Neural cell (in vitro differentiated cells): ENCODE measurements around the gene CAMKMT. TPM values are rescaled to one million over a fixed set of nuclear protein-coding genes. Genes with fewer than 3 reads are reported as not detected.

Experiments
- H2AFZ ChIP-seq: fragments of 200-600, 300-800 bp; sonication (generic), shearing (Covaris generic); 2 replicates; pipeline ENCODE4 v1.6.0; 2014; ENCODE audit warnings: low read depth, mild to moderate bottlenecking, antibody characterized with exemption, low read length, moderate library complexity
- H3F3A ChIP-seq: fragments of 200-600 bp; shearing (Covaris generic); 2 replicates; pipeline ENCODE4 v1.6.1; 2016; ENCODE audit warnings: mild to moderate bottlenecking, moderate library complexity, mixed read lengths, antibody characterized with exemption, low read length; ENCODE audit not compliant: insufficient read depth, poor library complexity, severe bottlenecking
- H3K27ac ChIP-seq: fragments of 200-600, 300-800 bp; sonication (generic), shearing (Covaris generic); 2 replicates; pipeline ENCODE4 v1.5.1; 2014; ENCODE audit warnings: mild to moderate bottlenecking, low read length, moderate library complexity
- H3K27me3 ChIP-seq: fragments of 300-800, 200-600 bp; sonication (generic), shearing (Covaris generic); 2 replicates; pipeline ENCODE4 v1.6.0; 2014; ENCODE audit warnings: mild to moderate bottlenecking, low read depth, low read length, moderate library complexity; ENCODE audit not compliant: insufficient read depth
- H3K36me3 ChIP-seq: fragments of 300-800, 200-600 bp; sonication (generic), shearing (Covaris generic); 2 replicates; pipeline ENCODE4 v1.5.1; 2014; ENCODE audit warnings: mild to moderate bottlenecking, antibody characterized with exemption, low read length, moderate library complexity; ENCODE audit not compliant: insufficient read depth
- H3K4me2 ChIP-seq: fragments of 300-800, 200-600 bp; sonication (generic), shearing (Covaris generic); 2 replicates; pipeline ENCODE4 v1.6.0; 2014; ENCODE audit warnings: mild to moderate bottlenecking, low read length
- H3K4me3 ChIP-seq: fragments of 300-800, 200-600 bp; sonication (generic), shearing (Covaris generic); 2 replicates; pipeline ENCODE4 v1.5.1; 2014; ENCODE audit warnings: mild to moderate bottlenecking, low read length, moderate library complexity
- H3K79me2 ChIP-seq: fragments of 200-600 bp; shearing (Covaris generic); replicated peaks from 2 replicates; pipeline ENCODE4 v1.6.0; 2014; ENCODE audit warnings: mild to moderate bottlenecking, low read length, moderate library complexity; ENCODE audit not compliant: insufficient read depth
- H3K9ac ChIP-seq: fragments of 300-800, 200-600 bp; sonication (generic), shearing (Covaris generic); 2 replicates; pipeline ENCODE4 v1.6.1; 2016; ENCODE audit warnings: mild to moderate bottlenecking, low read length, mixed read lengths
- H3K9me2 ChIP-seq: fragments of 200-600 bp; shearing (Covaris generic); 2 replicates; pipeline ENCODE4 v1.6.1; 2016; ENCODE audit warnings: mild to moderate bottlenecking, low read length, mixed read lengths; ENCODE audit not compliant: insufficient read depth
- H3K9me3 ChIP-seq: fragments of 200-600, 300-800 bp; sonication (generic), shearing (Covaris generic); 2 replicates; pipeline ENCODE4 v1.6.1; 2016; ENCODE audit warnings: mild to moderate bottlenecking, mixed run types, low read length, moderate library complexity, mixed read lengths
- H4K20me1 ChIP-seq: fragments of 200-600 bp; shearing (Covaris generic); 2 replicates; pipeline ENCODE4 v1.6.1; 2016; ENCODE audit warnings: mild to moderate bottlenecking, mixed run types; ENCODE audit not compliant: insufficient read depth
- EP300 ChIP-seq: fragments of 450-650 bp; conservative IDR thresholded peaks from 2 replicates; pipeline ENCODE4 v1.6.1; 2014; ENCODE audit warnings: antibody characterized with exemption, mild to moderate bottlenecking, moderate library complexity; ENCODE audit not compliant: poor library complexity, severe bottlenecking
- EZH2 ChIP-seq: fragments of 200-600, 300-800 bp; shearing (Covaris generic), sonication (generic); IDR thresholded peaks from 2 replicates; pipeline ENCODE4 v1.6.1; 2014; ENCODE audit warnings: antibody characterized with exemption, low read length, borderline replicate concordance, mild to moderate bottlenecking; ENCODE audit not compliant: insufficient read depth, poor library complexity, severe bottlenecking
- MXI1 ChIP-seq: fragments of 450-650 bp; conservative IDR thresholded peaks from 2 replicates; pipeline ENCODE4 v1.6.1; 2014; ENCODE audit warnings: antibody characterized with exemption, mild to moderate bottlenecking; ENCODE audit not compliant: poor library complexity, severe bottlenecking
- POLR2AphosphoS5 ChIP-seq: IDR thresholded peaks from 2 replicates; pipeline ENCODE4 v1.6.1; 2012
- RAD21 ChIP-seq: fragments of 450-650 bp; conservative IDR thresholded peaks from 2 replicates; pipeline ENCODE4 v1.6.1; 2014; ENCODE audit warnings: antibody characterized with exemption, mild to moderate bottlenecking, moderate library complexity
- SMC3 ChIP-seq: fragments of 450-650 bp; conservative IDR thresholded peaks from 2 replicates; pipeline ENCODE4 v1.6.1; 2014; ENCODE audit warnings: antibody characterized with exemption, mild to moderate bottlenecking, moderate library complexity; ENCODE audit not compliant: poor library complexity
- TAF1 ChIP-seq: IDR thresholded peaks from 2 replicates; pipeline ENCODE4 v1.6.1; 2012; ENCODE audit warnings: low read depth
- polyA plus RNA-seq: library from polyadenylated mRNA; depleted of rRNA; stranded (reverse); fragments of >200 nt; gene quantifications from 2 replicates; pipeline ENCODE4 v1.2.3, GENCODE V29; 2014
- TF ChIP-seq, protein P1 (sequence below): fragments of 450-650 bp; IDR thresholded peaks from 2 replicates; pipeline ENCODE4 v1.5.1; 2014; ENCODE audit warnings: antibody characterized with exemption, mild to moderate bottlenecking, moderate library complexity; ENCODE audit not compliant: poor library complexity, severe bottlenecking
- TF ChIP-seq, protein P2 (sequence below): IDR thresholded peaks from 2 replicates; pipeline ENCODE4 v1.6.1; 2012; ENCODE audit warnings: borderline replicate concordance

Gene CAMKMT
- polyA plus RNA-seq, 1 donor from 2014 or later, result 5.1 TPM

DNA sequence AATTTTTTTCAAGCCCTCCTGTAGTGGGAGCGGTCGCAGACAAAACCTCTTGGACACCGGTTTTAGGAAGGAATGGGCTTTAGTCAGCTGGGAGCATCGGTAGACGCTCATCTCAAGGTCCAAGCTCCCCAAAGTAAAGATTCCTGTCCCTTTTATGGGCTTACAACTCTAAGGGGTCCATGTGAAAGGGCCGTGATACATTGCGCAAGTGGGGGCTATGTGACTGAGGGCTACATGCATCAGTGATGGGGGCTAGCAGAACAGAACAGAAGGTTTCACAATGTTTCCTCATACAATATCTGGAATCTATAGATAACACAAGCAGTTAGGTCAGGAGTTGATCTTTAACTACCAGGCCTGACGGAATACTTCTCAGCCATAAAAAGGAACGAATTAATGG is 62.5 kb downstream of the CAMKMT start:
- Histone ChIP-seq H3K79me2 (no peaks in the 10 kb centered on the region), H3K36me3 (no peaks in the 10 kb centered on the region), H3K4me3 (no peak overlapping the region), H3K9me2 (no peaks in the 10 kb centered on the region), H2AFZ (no peak overlapping the region), H3K27ac (no peak overlapping the region), H3K9me3 (no peaks in the 10 kb centered on the region), H4K20me1 (no peaks in the 10 kb centered on the region), H3K4me2 (no peak overlapping the region), H3K27me3 (no peaks in the 10 kb centered on the region), H3F3A (no peaks in the 10 kb centered on the region), H3K9ac (no peak overlapping the region)
- TF ChIP-seq POLR2AphosphoS5 (no peak), SMC3 (no peak), EP300 (no peak), RAD21 (no peak), TAF1 (no peak), MXI1 (no peak), EZH2 (no peak)
- TF ChIP-seq, protein P1, sequence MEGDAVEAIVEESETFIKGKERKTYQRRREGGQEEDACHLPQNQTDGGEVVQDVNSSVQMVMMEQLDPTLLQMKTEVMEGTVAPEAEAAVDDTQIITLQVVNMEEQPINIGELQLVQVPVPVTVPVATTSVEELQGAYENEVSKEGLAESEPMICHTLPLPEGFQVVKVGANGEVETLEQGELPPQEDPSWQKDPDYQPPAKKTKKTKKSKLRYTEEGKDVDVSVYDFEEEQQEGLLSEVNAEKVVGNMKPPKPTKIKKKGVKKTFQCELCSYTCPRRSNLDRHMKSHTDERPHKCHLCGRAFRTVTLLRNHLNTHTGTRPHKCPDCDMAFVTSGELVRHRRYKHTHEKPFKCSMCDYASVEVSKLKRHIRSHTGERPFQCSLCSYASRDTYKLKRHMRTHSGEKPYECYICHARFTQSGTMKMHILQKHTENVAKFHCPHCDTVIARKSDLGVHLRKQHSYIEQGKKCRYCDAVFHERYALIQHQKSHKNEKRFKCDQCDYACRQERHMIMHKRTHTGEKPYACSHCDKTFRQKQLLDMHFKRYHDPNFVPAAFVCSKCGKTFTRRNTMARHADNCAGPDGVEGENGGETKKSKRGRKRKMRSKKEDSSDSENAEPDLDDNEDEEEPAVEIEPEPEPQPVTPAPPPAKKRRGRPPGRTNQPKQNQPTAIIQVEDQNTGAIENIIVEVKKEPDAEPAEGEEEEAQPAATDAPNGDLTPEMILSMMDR, result no peak
- TF ChIP-seq, protein P2, sequence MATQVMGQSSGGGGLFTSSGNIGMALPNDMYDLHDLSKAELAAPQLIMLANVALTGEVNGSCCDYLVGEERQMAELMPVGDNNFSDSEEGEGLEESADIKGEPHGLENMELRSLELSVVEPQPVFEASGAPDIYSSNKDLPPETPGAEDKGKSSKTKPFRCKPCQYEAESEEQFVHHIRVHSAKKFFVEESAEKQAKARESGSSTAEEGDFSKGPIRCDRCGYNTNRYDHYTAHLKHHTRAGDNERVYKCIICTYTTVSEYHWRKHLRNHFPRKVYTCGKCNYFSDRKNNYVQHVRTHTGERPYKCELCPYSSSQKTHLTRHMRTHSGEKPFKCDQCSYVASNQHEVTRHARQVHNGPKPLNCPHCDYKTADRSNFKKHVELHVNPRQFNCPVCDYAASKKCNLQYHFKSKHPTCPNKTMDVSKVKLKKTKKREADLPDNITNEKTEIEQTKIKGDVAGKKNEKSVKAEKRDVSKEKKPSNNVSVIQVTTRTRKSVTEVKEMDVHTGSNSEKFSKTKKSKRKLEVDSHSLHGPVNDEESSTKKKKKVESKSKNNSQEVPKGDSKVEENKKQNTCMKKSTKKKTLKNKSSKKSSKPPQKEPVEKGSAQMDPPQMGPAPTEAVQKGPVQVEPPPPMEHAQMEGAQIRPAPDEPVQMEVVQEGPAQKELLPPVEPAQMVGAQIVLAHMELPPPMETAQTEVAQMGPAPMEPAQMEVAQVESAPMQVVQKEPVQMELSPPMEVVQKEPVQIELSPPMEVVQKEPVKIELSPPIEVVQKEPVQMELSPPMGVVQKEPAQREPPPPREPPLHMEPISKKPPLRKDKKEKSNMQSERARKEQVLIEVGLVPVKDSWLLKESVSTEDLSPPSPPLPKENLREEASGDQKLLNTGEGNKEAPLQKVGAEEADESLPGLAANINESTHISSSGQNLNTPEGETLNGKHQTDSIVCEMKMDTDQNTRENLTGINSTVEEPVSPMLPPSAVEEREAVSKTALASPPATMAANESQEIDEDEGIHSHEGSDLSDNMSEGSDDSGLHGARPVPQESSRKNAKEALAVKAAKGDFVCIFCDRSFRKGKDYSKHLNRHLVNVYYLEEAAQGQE, result no peak

DNA sequence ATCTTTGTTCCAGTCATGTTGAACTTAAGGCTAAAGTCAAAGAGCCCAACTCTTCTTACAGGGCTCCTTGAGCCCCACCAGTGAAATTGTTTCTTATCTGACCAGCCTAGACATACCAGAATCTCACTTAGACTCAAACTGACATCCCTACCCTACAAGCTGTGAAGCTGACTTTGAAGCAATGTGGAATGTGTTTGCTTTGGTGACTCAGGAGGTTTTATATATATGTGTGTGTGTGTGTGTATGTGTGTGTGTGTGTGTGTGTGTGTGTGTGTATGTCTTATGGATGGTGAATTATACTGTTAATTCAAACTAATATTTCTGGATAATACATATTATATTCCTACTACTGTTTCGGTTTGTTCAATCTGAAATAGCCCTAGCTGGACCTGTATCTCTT is 67.3 kb downstream of the CAMKMT start:
- Histone ChIP-seq H3K36me3 (no peaks in the 10 kb centered on the region), H3K9me2 (no peaks in the 10 kb centered on the region), H3K27me3 (no peaks in the 10 kb centered on the region), H3K4me3 (no peak overlapping the region), H2AFZ (no peak overlapping the region), H4K20me1 (no peaks in the 10 kb centered on the region), H3K9me3 (no peaks in the 10 kb centered on the region), H3F3A (peaks cover 7% of the 10 kb centered on the region), H3K9ac (no peak overlapping the region), H3K27ac (no peak overlapping the region), H3K79me2 (no peaks in the 10 kb centered on the region), H3K4me2 (no peak overlapping the region)
- TF ChIP-seq POLR2AphosphoS5, result no peak
- no peak for TF ChIP-seq MXI1
- TF ChIP-seq EP300, result no peak
- TF ChIP-seq SMC3, result no peak
- TF ChIP-seq TAF1, result no peak
- TF ChIP-seq, protein P2, result no peak
- no peak for TF ChIP-seq RAD21
- no peak for TF ChIP-seq EZH2
- TF ChIP-seq, protein P1, result no peak
